Activated CD4-positive, CD25-positive, alpha-beta regulatory T cell treated with anti-CD3 and anti-CD28 coated beads, Interleukin-2, amount 50 U/mL, for 16 hours (primary cell): Measurements from ENCODE around the gene FNBP1.

Source experiments
- DNase-seq: peaks from one replicate; pipeline ENCODE4 v3.0.0-alpha.2; 2020; ENCODE audit warnings: low read depth, low spot score

FNBP1 gene

DNA sequence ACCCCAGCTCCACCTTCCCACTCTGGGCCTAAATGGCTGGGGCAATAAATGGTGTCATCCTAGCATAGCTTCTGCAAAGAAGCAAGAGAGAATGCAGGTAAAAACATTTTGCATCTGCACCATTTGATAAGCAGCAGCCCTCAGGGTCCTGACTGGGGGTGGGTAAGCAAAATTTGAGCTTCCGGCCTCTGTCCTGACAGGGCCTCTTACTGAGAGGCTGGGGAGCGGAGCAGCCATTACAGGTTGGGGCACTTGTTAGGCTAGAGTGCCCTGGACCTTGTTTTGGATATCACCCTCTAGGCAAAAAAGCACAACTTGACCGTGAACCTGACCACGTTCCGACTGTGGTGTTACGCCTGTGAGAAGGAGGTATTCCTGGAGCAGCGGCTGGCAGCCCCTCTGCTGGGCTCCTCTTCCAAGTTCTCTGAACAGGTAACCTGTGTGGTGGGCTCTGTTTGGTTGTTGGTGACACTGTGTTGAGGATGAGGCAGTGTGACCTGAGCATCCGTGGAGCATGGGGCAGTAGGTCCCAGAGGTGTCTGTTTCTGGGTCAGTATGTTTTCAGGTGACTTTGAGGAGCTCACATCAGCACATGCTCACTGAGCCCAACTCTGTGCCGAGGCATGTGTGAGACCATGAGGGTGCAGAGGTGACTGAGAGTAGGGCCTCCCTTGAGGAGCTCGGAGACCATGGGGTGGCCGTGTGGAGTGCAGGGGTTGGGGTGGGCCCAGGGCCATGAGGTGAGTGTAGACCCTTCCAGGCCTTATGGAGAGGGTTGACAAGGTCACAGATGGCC lies 184.6 kb downstream of the FNBP1 start:
- DNase-seq: no peak

DNA sequence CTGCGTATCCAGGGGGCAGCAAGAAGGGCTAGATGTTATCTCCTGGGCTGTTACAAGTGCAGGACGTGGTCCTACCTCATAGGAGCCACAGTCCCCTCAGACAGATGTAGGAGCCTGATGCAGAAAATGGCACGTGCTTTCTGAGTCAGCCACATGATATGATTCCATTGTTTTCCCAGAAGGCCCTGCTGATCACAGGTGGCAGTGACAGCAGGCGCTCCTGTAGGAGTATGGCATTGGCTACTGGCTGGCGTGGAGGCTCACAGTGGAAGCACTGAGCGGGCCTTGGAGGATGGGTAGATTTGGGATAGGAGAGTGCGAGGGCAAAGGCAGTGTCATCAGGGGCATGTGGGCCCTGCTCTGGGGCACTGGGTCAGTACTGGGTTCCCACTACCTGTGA lies 185.8 kb downstream of the FNBP1 start:
- DNase-seq: no peak

DNA sequence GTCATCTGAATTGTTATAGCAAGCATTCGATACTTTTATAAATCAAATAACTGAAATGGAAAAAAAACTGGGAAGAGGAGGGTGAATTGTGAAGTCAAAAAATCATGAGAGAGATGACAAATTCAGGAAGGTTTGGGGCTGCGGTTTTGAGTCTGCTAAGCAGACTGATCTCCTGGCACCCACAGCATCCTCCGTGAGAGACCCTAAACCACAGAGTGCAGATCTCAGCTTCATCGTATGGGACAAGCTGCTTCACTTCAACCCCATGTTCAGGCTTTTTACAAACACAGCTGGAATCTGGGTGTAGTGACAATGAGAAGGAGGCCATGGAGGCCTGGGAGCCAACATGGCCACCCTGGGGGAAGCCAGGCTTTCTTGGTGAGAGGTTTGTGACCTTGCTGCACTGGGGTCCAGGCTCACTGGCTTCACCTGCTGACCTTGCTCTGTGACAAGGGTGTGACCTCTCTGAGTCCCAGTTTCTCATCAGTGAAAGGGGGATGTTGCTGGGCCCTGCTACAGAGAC lies 188.3 kb downstream of the FNBP1 start:
- DNase-seq: no peak

DNA sequence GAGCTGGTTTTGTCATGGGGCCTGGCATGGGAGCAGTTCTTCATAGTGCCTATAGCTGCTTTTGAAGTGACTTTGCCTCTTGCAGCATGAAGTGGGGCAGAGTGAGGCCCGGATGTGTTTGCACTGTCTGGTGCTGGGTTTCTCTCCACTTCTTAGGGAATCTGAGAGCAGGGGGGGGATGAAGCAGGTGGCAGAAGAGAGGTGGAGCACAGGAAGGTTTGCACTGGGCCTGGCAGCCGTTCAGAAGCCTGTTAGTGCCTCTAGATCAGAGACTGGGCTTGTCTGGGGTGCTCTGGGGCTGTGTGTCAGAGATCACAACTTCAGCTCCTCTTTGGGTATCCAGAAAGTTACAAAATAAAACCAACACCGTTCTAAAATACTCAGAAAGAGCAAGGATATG lies 189.4 kb downstream of the FNBP1 start:
- no peak for DNase-seq

DNA sequence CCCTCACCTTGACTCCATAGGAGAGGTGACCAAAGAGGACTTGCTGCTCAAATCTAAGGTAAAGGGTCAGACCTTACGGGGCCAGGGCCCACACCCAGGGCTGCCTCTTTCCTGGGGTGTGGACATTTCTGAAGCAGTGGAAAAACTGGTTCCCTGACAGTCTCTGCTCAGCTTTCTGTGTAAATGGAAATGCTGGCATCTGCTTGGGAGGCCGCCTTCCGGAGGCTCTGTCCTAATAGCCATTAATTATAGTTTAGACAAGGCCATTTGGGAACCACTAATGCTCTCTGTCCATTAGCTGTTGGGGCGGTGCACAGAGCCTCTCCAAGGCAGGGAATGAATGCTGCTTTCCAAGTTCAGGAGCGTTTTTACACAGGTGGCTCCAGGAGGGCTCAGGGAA lies 190.4 kb downstream of the FNBP1 start:
- DNase-seq: no peak

DNA sequence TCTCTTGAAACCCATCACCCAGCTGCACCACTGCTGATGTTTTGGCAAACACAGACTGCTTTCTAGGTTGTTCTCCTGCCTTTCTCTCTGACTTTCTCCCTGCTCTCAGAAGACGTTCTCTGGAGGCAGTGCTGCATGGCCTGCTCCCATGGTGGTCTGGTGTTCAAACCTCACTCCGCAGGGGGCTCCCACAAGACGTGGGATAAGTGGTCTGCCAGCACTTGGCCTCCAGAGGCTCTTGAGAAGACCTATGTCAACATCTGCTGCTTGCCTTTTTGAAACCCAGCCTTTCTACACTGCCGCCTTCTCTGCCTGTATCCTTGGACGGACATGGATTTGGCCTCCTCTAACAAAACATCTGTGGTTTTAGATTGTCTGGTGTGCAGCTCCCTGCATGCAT lies 191.2 kb downstream of the FNBP1 start:
- no peak for DNase-seq

DNA sequence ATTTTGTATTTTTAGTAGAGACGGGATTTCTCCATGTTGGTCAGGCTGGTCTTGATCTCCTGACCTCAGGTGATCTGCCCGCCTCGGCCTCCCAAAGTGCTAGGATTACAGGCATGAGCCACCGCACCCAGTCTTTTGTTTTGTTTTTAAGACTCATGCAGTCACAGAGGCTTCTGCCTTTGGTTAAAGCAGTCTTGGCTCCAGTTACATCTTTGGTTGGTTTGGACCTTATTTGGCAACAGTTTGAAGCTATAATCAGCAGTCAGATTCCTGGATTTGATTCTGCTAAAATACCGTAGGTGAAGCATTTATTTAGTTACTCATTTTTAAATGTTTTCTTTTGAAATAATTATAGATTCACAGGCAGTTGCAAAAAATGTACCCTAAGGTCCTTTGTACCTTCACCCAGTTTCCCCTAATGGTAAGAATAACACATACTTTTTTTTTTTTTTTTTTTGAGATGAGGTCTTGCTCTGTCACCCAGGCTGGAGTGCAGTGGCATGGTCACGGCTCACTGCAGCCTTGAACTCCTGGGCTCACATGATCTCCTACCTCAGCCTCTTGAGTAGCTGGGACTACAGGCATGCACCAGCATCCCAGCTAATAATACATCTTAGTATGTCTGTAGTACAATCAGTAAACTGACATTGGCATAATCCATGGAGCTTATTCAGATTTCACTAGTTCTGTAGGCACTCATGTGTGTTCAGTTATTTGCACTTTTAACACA lies 192.0 kb downstream of the FNBP1 start:
- no peak for DNase-seq

DNA sequence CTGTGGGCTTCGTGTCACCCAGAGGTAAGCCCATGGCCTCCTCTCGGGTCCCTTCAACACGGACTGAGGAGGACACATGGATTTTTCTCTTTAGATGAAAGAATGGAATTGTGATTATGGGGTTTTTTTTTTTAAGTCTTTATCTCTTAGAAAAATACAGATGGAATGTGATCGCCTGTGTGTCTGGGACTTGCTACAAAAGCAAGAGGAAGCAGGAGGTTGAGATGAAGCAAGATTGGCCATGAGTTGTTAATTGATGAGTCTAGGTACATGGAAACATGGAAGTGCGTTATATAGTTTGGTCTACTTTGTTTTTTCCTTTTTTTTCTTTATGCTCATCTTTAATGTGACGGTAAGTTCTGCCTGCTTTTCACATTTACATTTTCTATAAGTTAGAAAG lies 193.1 kb downstream of the FNBP1 start:
- DNase-seq: no peak

DNA sequence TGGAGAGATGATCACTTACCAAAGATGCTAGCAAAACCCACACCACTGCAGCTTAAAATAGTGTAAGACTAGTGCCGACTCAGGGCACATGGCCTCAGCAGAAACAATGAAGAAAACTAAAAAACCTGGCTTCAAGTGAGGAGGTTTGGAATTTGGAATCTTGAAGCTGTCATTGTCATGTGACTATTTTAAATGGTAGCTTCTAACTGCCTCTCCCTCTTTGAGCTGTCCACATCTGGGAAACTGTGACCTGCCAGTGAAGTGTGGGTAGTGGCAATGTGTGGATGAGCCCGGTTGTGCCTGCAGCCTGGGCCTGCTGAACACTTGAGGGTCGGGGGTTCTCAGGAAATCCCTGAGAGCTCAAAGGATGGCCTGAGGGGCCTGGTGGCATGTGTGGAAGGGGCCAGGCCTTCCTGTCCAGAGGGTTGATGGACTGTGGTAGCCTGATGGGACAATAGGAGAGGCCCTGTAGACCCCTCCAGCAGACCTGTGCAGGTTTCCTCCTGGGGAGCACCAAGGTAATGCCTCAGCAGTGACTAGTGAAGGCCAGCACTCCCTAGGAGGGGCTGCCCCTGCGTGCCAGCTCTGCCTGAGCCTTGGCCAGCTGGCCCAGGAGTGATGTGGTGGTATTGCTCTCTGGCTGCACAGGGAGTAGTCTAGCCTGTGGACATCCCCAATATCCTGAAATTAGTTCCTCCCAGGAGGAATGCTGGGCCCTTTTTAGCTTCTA lies 194.1 kb downstream of the FNBP1 start:
- DNase-seq: no peak

DNA sequence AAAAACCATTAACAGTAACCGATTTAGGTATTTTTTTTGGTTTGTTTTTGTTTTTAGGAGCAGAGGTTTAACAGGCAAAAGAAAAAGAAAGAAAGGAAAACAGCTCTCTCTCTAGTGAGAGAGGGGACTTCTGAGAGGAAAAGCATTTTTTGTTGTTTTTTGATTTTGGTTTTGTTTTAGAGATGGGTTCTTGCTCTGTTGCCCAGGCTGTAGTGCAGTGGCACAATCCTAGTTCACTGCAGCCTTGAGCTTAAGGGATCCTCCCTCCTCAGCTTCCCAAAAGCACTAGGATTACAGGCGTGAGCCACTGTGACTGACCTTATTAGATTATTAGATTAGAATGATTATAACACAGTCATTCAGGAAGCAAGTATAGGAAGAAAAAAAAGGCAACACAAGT lies 197.6 kb downstream of the FNBP1 start:
- no peak for DNase-seq

DNA sequence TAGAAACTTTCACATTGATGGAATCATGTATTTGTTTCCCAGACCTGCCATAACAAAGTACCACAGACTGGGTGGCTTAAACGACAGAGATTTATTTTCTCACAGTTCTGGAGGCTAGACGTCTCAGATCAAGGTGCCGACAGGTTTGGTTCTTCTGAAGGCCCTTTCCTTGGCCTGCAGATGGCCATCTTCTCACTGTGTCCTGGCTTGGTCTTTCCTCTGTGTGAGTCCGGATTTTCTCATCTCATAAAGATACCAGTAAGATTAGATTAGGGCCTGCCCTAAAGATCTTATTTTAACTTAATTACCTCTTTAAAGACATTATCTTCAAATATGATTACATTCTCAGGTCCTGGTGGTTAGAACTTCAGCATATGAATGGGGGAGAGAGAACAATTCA lies 201.9 kb downstream of the FNBP1 start:
- DNase-seq: no peak

DNA sequence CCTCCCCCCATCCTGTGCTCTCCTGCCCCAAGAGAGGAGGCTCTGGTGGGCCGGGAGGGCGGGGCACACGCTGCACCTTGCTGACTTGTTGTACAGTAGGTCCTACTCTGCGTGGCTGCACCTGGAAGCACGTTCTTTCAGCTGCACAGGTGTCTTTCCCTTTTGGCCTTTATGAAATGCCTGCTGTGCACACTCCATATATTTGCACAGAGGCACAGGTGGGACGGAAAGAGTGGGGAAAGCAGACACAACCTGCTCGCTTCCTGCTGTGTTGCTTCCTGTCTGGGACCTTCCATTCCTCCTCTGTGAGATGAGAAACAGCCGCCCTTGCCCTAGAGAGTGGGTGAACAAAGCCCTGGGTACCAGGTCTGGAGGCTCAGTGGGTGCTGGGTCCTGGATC lies 203.0 kb downstream of the FNBP1 start:
- DNase-seq: no peak

DNA sequence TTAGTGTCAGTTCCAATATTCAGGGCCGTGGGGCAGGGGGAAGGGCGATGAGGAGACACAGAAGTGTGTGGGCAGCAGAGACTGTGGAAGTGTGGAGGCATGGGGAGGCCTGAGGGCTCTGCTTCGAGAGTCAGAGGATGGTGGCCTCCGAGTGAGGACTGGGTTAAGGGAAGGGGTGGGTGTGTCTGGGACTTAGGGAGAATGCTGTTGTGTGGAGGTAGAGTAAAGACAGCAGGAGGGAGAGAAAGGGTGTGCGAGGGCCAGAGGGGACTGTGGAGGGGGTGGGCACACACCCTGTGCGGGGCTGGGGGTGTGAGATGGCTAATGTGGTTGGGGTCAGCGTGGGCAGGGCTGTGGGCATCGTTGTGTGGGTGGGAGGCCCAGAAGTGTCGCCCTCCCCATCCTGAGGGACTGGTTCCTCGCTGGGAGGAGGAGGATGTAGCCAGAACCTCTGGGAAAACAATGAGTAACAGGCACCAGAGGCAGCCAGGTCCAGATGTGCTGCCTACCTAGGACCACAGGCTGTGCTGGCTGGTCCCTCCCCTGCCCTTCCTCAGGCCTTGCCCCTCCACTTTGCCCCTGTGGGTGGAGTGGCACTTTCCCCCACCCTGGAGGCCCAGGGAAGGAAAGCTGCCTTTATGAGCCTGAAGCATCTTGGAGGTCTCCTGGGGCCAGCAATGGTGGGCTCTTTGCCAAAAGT lies 203.5 kb downstream of the FNBP1 start:
- DNase-seq: no peak

DNA sequence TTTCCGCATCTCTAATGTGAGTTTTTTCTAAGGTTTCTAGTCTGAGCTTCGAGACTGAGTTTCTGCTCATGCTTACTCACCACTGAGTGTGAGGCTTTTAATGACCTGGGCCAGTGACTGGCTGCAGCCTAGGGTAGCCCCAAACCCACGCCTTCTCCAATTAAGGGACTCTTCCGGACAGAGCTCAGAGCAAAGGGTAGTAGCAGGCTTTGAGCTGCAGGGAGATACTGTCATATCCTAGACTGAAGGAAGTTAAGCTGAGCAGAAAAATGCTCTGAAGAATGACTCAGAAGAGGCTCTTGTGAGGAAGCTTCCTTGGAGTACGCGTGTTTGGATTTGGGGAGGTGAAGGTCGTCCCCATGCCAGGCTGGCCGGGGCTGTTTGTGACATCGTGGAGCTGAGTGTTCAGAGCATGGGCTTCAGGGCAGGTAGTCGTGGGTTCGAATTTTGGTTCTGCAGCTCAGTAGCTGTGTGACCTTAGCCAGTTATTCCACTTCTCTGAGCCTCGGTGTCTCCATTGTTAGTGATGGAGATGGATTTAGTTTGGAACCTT lies 204.2 kb downstream of the FNBP1 start:
- DNase-seq: no peak
